ENCODE results near the gene NALCN.

Gene NALCN

DNA sequence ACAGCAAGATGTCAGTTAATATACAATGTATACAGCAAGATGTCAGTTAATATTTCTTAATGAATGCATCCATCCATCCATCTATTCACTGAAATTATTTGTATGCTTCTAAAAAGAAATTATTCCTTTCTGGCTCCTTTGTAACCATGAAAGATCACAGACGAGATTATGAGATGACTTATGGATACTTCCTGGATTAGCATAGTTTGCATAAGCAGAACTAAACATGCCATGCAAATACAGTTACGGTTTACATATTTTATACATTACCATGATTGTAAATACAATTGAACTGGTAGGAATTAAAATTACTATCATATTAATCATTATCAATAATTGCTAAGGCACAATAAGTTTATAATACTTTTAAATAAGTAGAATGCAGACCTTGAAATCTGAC is 32.7 kb downstream of the NALCN start:
- Histone ChIP-seq H3K27ac (ENCODE audit: low read length) (no peak overlapping the region), H3K4me3 (ENCODE audit: low read length) (no peak overlapping the region), H3K27me3 (ENCODE audit: control insufficient read depth, insufficient read depth, low read length) (no peaks in the 10 kb centered on the region), H3K9ac (ENCODE audit: low read length) (no peak overlapping the region), H3K4me1 (ENCODE audit: control insufficient read depth, low read depth, low read length) (peaks cover 8% of the 10 kb centered on the region), H3K9me3 (ENCODE audit: control insufficient read depth, low read depth, low read length) (no peaks in the 10 kb centered on the region), H3K36me3 (ENCODE audit: control insufficient read depth, low read depth, low read length) (no peaks in the 10 kb centered on the region)

GRCh38 chr13:101382701-101383100 is 33.6 kb downstream of the NALCN start:
- Histone ChIP-seq H3K4me3 (ENCODE audit: low read length) (no peak overlapping the region), H3K4me1 (ENCODE audit: control insufficient read depth, low read depth, low read length) (peaks cover 8% of the 10 kb centered on the region), H3K9ac (ENCODE audit: low read length) (no peak overlapping the region), H3K27ac (ENCODE audit: low read length) (no peak overlapping the region), H3K36me3 (ENCODE audit: control insufficient read depth, low read depth, low read length) (no peaks in the 10 kb centered on the region), H3K27me3 (ENCODE audit: control insufficient read depth, insufficient read depth, low read length) (no peaks in the 10 kb centered on the region), H3K9me3 (ENCODE audit: control insufficient read depth, low read depth, low read length) (no peaks in the 10 kb centered on the region)

GRCh38 chr13:101382086-101382485 is 34.2 kb downstream of the NALCN start:
- Histone ChIP-seq H3K27ac (ENCODE audit: low read length) (no peak overlapping the region), H3K9ac (ENCODE audit: low read length) (no peak overlapping the region), H3K36me3 (ENCODE audit: control insufficient read depth, low read depth, low read length) (no peaks in the 10 kb centered on the region)

GRCh38 chr13:101360525-101360924 is 55.8 kb downstream of the NALCN start:
- no peaks in the 10 kb centered on the region for H3K27me3 ChIP-seq (ENCODE audit: control insufficient read depth, insufficient read depth, low read length)
- no peak overlapping the region for H3K4me3 ChIP-seq (ENCODE audit: low read length)
- no peaks in the 10 kb centered on the region for H3K4me1 ChIP-seq (ENCODE audit: control insufficient read depth, low read depth, low read length)
- H3K27ac ChIP-seq (ENCODE audit: low read length): no peak overlapping the region
- H3K36me3 ChIP-seq (ENCODE audit: control insufficient read depth, low read depth, low read length): no peaks in the 10 kb centered on the region
- no peaks in the 10 kb centered on the region for H3K9me3 ChIP-seq (ENCODE audit: control insufficient read depth, low read depth, low read length)
- H3K9ac ChIP-seq (ENCODE audit: low read length): no peak overlapping the region

More at GRCh38 chr13:101382086-101382485, 34.2 kb downstream of the NALCN start:
- Histone ChIP-seq H3K9me3 (ENCODE audit: control insufficient read depth, low read depth, low read length) (no peaks in the 10 kb centered on the region), H3K4me3 (ENCODE audit: low read length) (no peak overlapping the region), H3K27me3 (ENCODE audit: control insufficient read depth, insufficient read depth, low read length) (no peaks in the 10 kb centered on the region), H3K4me1 (ENCODE audit: control insufficient read depth, low read depth, low read length) (peaks cover 8% of the 10 kb centered on the region)

GRCh38 chr13:101354895-101355294 is 61.4 kb downstream of the NALCN start:
- Histone ChIP-seq H3K36me3 (ENCODE audit: control insufficient read depth, low read depth, low read length) (no peaks in the 10 kb centered on the region), H3K9me3 (ENCODE audit: control insufficient read depth, low read depth, low read length) (no peaks in the 10 kb centered on the region), H3K4me3 (ENCODE audit: low read length) (no peak overlapping the region), H3K4me1 (ENCODE audit: control insufficient read depth, low read depth, low read length) (peaks cover 4% of the 10 kb centered on the region), H3K27me3 (ENCODE audit: control insufficient read depth, insufficient read depth, low read length) (no peaks in the 10 kb centered on the region), H3K9ac (ENCODE audit: low read length) (no peak overlapping the region), H3K27ac (ENCODE audit: low read length) (no peak overlapping the region)

DNA sequence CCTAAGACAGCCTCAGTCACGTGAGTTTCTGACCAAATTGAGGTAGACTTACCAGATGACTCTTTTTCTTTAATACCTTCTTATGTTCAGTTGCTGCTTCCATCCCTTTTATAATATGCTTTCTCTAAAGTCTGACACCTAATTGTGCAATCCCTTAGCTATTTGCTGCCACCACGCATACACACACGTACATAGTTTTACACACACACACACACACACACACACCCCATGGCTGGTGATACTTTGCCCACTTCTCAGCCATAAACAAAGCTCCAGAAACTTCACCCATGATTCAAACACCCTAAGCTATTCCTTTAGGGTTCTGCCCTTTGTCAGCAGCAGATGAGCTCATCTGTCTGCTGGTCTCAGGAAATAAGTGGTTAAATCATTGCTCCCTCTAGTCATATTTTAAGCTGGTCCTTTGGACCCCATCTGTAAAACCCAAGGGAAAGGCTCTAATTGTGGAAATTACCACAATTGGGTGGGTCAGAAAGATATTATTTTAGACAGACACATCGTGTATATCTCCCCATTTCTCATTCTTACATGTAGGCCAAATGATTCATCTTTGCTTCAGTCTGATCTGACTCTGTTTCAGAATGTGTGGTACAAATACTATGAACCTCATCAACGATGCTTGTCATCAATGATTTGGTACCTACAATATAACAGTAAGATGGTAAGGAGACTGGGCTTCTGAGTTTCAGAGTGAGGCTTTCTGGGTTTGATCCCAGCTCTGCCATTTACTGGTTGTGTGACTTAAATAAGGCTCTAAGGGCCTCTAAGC is 69.2 kb downstream of the NALCN start:
- H3K9me3 ChIP-seq (ENCODE audit: control insufficient read depth, low read depth, low read length): no peaks in the 10 kb centered on the region
- H3K27ac ChIP-seq (ENCODE audit: low read length): no peak overlapping the region
- H3K36me3 ChIP-seq (ENCODE audit: control insufficient read depth, low read depth, low read length): no peaks in the 10 kb centered on the region
- no peaks in the 10 kb centered on the region for H3K27me3 ChIP-seq (ENCODE audit: control insufficient read depth, insufficient read depth, low read length)
- peaks cover under 1% of the 10 kb centered on the region for H3K4me1 ChIP-seq (ENCODE audit: control insufficient read depth, low read depth, low read length)
- H3K9ac ChIP-seq (ENCODE audit: low read length): no peak overlapping the region
- no peak overlapping the region for H3K4me3 ChIP-seq (ENCODE audit: low read length)

DNA sequence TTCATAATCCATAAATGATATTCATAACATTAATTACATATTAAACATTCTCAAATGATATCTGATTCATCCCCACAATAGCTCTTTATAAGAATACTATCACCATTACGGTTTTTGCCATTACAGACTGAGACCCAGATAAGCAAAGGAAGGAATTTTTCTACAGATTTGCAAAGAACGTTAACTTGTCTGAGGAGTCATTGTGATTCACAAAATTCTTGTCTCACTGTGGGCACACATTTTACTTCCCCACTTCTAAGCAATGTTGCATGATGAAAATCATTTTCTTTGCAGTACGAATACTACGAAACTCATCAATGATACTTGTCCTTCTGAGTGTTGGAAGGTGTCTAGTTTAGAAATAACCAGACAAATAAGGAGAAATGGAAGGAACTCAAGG is 70.1 kb downstream of the NALCN start:
- H3K9me3 ChIP-seq (ENCODE audit: control insufficient read depth, low read depth, low read length): no peaks in the 10 kb centered on the region
- H3K9ac ChIP-seq (ENCODE audit: low read length): no peak overlapping the region
- no peak overlapping the region for H3K4me3 ChIP-seq (ENCODE audit: low read length)
- no peaks in the 10 kb centered on the region for H3K27me3 ChIP-seq (ENCODE audit: control insufficient read depth, insufficient read depth, low read length)
- H3K27ac ChIP-seq (ENCODE audit: low read length): no peak overlapping the region
- H3K36me3 ChIP-seq (ENCODE audit: control insufficient read depth, low read depth, low read length): no peaks in the 10 kb centered on the region
- no peaks in the 10 kb centered on the region for H3K4me1 ChIP-seq (ENCODE audit: control insufficient read depth, low read depth, low read length)

GRCh38 chr13:101343128-101343787 is 73.0 kb downstream of the NALCN start:
- H3K27ac ChIP-seq (ENCODE audit: low read length): no peak overlapping the region
- no peaks in the 10 kb centered on the region for H3K4me1 ChIP-seq (ENCODE audit: control insufficient read depth, low read depth, low read length)
- no peaks in the 10 kb centered on the region for H3K9me3 ChIP-seq (ENCODE audit: control insufficient read depth, low read depth, low read length)
- no peak overlapping the region for H3K9ac ChIP-seq (ENCODE audit: low read length)
- no peaks in the 10 kb centered on the region for H3K36me3 ChIP-seq (ENCODE audit: control insufficient read depth, low read depth, low read length)
- H3K4me3 ChIP-seq (ENCODE audit: low read length): no peak overlapping the region
- H3K27me3 ChIP-seq (ENCODE audit: control insufficient read depth, insufficient read depth, low read length): no peaks in the 10 kb centered on the region

GRCh38 chr13:101341464-101341863 is 74.8 kb downstream of the NALCN start:
- no peaks in the 10 kb centered on the region for H3K9me3 ChIP-seq (ENCODE audit: control insufficient read depth, low read depth, low read length)
- no peak overlapping the region for H3K9ac ChIP-seq (ENCODE audit: low read length)
- H3K4me1 ChIP-seq (ENCODE audit: control insufficient read depth, low read depth, low read length): no peaks in the 10 kb centered on the region
- no peaks in the 10 kb centered on the region for H3K27me3 ChIP-seq (ENCODE audit: control insufficient read depth, insufficient read depth, low read length)
- H3K36me3 ChIP-seq (ENCODE audit: control insufficient read depth, low read depth, low read length): no peaks in the 10 kb centered on the region
- no peak overlapping the region for H3K27ac ChIP-seq (ENCODE audit: low read length)
- H3K4me3 ChIP-seq (ENCODE audit: low read length): no peak overlapping the region

DNA sequence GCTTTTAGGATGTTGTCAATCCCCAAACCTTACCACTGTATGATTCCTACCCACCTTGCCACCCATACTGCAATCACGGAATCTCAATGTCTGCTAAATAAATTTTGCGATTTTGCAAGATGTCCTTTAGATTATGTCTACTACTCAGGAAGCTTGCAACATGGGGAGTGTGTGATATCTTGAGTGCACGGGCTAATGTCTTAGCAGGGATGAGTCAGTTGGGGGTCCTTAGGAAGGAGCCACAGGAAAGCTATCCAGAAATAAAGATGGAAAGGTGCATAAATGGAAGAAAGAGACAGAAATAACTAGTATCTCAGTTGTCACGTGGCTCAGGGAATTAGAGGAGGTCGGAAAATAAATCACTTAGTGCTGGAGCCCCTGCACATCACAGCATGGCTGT is 77.1 kb downstream of the NALCN start:
- Histone ChIP-seq H3K27ac (ENCODE audit: low read length) (no peak overlapping the region), H3K4me3 (ENCODE audit: low read length) (no peak overlapping the region), H3K9me3 (ENCODE audit: control insufficient read depth, low read depth, low read length) (no peaks in the 10 kb centered on the region), H3K27me3 (ENCODE audit: control insufficient read depth, insufficient read depth, low read length) (no peaks in the 10 kb centered on the region), H3K4me1 (ENCODE audit: control insufficient read depth, low read depth, low read length) (no peaks in the 10 kb centered on the region), H3K9ac (ENCODE audit: low read length) (no peak overlapping the region), H3K36me3 (ENCODE audit: control insufficient read depth, low read depth, low read length) (no peaks in the 10 kb centered on the region)

DNA sequence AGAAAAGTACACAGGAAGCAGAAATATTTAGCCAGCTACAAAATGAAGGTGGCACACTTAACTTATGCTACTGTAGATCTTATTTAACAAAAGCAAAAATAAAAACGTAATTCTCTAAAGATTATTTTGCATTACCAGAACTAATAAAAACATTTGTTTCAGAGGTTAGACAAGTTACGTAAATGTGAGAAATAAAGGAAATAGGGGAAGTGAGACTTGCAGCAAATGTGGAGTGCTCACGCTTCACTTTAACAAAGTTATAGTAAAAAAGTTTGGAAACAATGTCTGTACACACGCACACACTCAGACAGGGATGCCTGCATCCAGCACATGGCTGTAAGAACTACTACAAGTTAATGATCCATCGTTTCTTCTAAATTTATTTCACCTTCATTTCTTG is 83.7 kb downstream of the NALCN start:
- Histone ChIP-seq H3K9ac (ENCODE audit: low read length) (no peak overlapping the region), H3K27me3 (ENCODE audit: control insufficient read depth, insufficient read depth, low read length) (no peaks in the 10 kb centered on the region), H3K9me3 (ENCODE audit: control insufficient read depth, low read depth, low read length) (no peaks in the 10 kb centered on the region), H3K27ac (ENCODE audit: low read length) (no peak overlapping the region), H3K36me3 (ENCODE audit: control insufficient read depth, low read depth, low read length) (no peaks in the 10 kb centered on the region), H3K4me3 (ENCODE audit: low read length) (no peak overlapping the region), H3K4me1 (ENCODE audit: control insufficient read depth, low read depth, low read length) (no peaks in the 10 kb centered on the region)

- H3K36me3 ChIP-seq (ENCODE audit: control insufficient read depth, low read depth, low read length): no peaks in the 10 kb centered on the region
- H3K27ac ChIP-seq (ENCODE audit: low read length): no peak overlapping the region
- no peaks in the 10 kb centered on the region for H3K27me3 ChIP-seq (ENCODE audit: control insufficient read depth, insufficient read depth, low read length)
- H3K4me1 ChIP-seq (ENCODE audit: control insufficient read depth, low read depth, low read length): no peaks in the 10 kb centered on the region
- no peaks in the 10 kb centered on the region for H3K9me3 ChIP-seq (ENCODE audit: control insufficient read depth, low read depth, low read length)
- H3K4me3 ChIP-seq (ENCODE audit: low read length): no peak overlapping the region
- no peak overlapping the region for H3K9ac ChIP-seq (ENCODE audit: low read length)
These were observed 84.6 kb downstream of the NALCN start for GRCh38 chr13:101331731-101332130.

Data from iPS-18a (cell line).